Glutamatergic neuron (in vitro differentiated cells): ENCODE results near the gene GSC2. TPM values are rescaled to one million over a fixed set of nuclear protein-coding genes. Genes with fewer than 3 reads are reported as not detected.

Source experiments
- DNase-seq: peaks from one replicate; pipeline ENCODE4 v3.0.0; 2022
- H3K27ac Mint-ChIP-seq: one replicate; pipeline ENCODE4 v1.8.0; 2020; ENCODE audit warnings: mild to moderate bottlenecking, mixed read lengths, inconsistent platforms; ENCODE audit not compliant: unreplicated experiment
- H3K27me3 Mint-ChIP-seq: one replicate; pipeline ENCODE4 v1.8.0; 2020; ENCODE audit warnings: mild to moderate bottlenecking, moderate library complexity, mixed read lengths, inconsistent platforms; ENCODE audit not compliant: unreplicated experiment
- H3K36me3 Mint-ChIP-seq: one replicate; pipeline ENCODE4 v1.8.0; 2020; ENCODE audit warnings: mild to moderate bottlenecking, mixed read lengths, inconsistent platforms; ENCODE audit not compliant: unreplicated experiment
- H3K4me1 Mint-ChIP-seq: one replicate; pipeline ENCODE4 v1.8.0; 2020; ENCODE audit warnings: mild to moderate bottlenecking, low read depth, mixed read lengths, inconsistent platforms; ENCODE audit not compliant: unreplicated experiment
- H3K4me3 Mint-ChIP-seq: one replicate; pipeline ENCODE4 v1.8.0; 2020; ENCODE audit warnings: mild to moderate bottlenecking, mixed read lengths, inconsistent platforms; ENCODE audit not compliant: unreplicated experiment
- H3K9me3 Mint-ChIP-seq: one replicate; pipeline ENCODE4 v1.8.0; 2020; ENCODE audit warnings: mild to moderate bottlenecking, moderate library complexity, mixed read lengths, inconsistent platforms; ENCODE audit not compliant: unreplicated experiment
- CTCF ChIP-seq: fragments of 200-600 bp; sonication (generic); IDR thresholded peaks from one replicate; pipeline ENCODE4 v1.5.0; 2021; ENCODE audit not compliant: partially characterized antibody, unreplicated experiment
- total RNA-seq: library from RNA; stranded (reverse); fragmentation: NEBNext Ultra II Directional; extraction: Animal tissue kit (Norgen Biotek cat#: 25700); gene quantifications from one replicate; pipeline ENCODE4 v1.2.1, GENCODE V29; 2021; ENCODE audit not compliant: unreplicated experiment

Gene GSC2
- total RNA-seq, 1 donor from 2014 or later: not detected

GRCh38 chr22:19121631-19122142, 28.4 kb downstream of the GSC2 start:
- Mint-ChIP-seq H3K27ac (peak overlapping the region; percentile 83), H3K27me3 (peaks cover 10% of the 10 kb centered on the region), H3K4me3 (peak overlapping the region; percentile 95), H3K4me1 (peaks cover 31% of the 10 kb centered on the region), H3K36me3 (no peaks in the 10 kb centered on the region), H3K9me3 (peaks cover 18% of the 10 kb centered on the region)
- peak; percentile 65 for DNase-seq
- no peak for TF ChIP-seq CTCF

- DNase-seq: no peak
- no peak for TF ChIP-seq CTCF
- peak overlapping the region; percentile 95 for H3K4me3 Mint-ChIP-seq
- peaks cover 33% of the 10 kb centered on the region for H3K4me1 Mint-ChIP-seq
- H3K36me3 Mint-ChIP-seq: no peaks in the 10 kb centered on the region
- H3K27me3 Mint-ChIP-seq: peaks cover 10% of the 10 kb centered on the region
- peak overlapping the region; percentile 83 for H3K27ac Mint-ChIP-seq
- H3K9me3 Mint-ChIP-seq: peaks cover 15% of the 10 kb centered on the region
These were observed 29.1 kb downstream of the GSC2 start for GRCh38 chr22:19120829-19121630.

GRCh38 chr22:19119949-19120348, 30.1 kb downstream of the GSC2 start:
- Mint-ChIP-seq H3K27me3 (peaks cover 10% of the 10 kb centered on the region), H3K27ac (no peak overlapping the region), H3K36me3 (no peaks in the 10 kb centered on the region), H3K9me3 (peaks cover 15% of the 10 kb centered on the region), H3K4me1 (peaks cover 42% of the 10 kb centered on the region), H3K4me3 (peak overlapping the region; percentile 95)
- no peak for TF ChIP-seq CTCF
- no peak for DNase-seq

- Mint-ChIP-seq H3K27ac (no peak overlapping the region), H3K27me3 (peaks cover 7% of the 10 kb centered on the region), H3K36me3 (no peaks in the 10 kb centered on the region), H3K9me3 (peaks cover 13% of the 10 kb centered on the region), H3K4me1 (peaks cover 46% of the 10 kb centered on the region), H3K4me3 (no peak overlapping the region)
- DNase-seq: no peak
- no peak for TF ChIP-seq CTCF
These were observed 31.7 kb downstream of the GSC2 start for GRCh38 chr22:19118329-19118880.

GRCh38 chr22:19117111-19117512, 33.0 kb downstream of the GSC2 start:
- TF ChIP-seq CTCF: no peak
- Mint-ChIP-seq H3K27ac (no peak overlapping the region), H3K36me3 (no peaks in the 10 kb centered on the region), H3K4me3 (peak overlapping the region; percentile 43), H3K9me3 (peaks cover 11% of the 10 kb centered on the region), H3K27me3 (peaks cover 2% of the 10 kb centered on the region), H3K4me1 (peaks cover 41% of the 10 kb centered on the region)
- DNase-seq: no peak
